ENCODE measurements around the gene EXOC4. TPM values are rescaled to one million over a fixed set of nuclear protein-coding genes. Genes with fewer than 3 reads are reported as not detected.

EXOC4 gene
- total RNA-seq, 1 experiment from 2014 or later: 71.0 TPM

GRCh38 chr7:133575726-133576440, 323.0 kb downstream of the EXOC4 start:
- ChIA-PET POLR2A (no interaction called here), CTCF (no interaction called here)
- Histone ChIP-seq H3K4me3 (ENCODE audit: low read depth in 2 of 2, low read length in 2 of 2) (no peak overlapping the region), H3K9me3 (ENCODE audit: control insufficient read depth, insufficient read depth, low read depth, low read length) (no peaks in the 10 kb centered on the region), H3K27ac (ENCODE audit: low read length) (no peak overlapping the region), H3K4me1 (ENCODE audit: control insufficient read depth, insufficient read depth, low read length) (no peaks in the 10 kb centered on the region), H3K36me3 (ENCODE audit: control insufficient read depth, insufficient read depth, low read length) (no peaks in the 10 kb centered on the region), H3K27me3 (ENCODE audit: control insufficient read depth, insufficient read depth, low read length) (no peaks in the 10 kb centered on the region)
- in situ Hi-C loops (cut with HindIII; ENCODE audit: low pct_unique_long_range_greater_than_20kb, low sequenced_read_pairs): no loop called here
- TF ChIP-seq CTCF (IDR thresholded peaks at IDR 0.05): no peak
- TF ChIP-seq POLR2AphosphoS5 (IDR thresholded peaks at IDR 0.05; ENCODE audit: low read depth, low read length): no peak
- TF ChIP-seq SIN3A (IDR thresholded peaks at IDR 0.05; ENCODE audit: borderline replicate concordance, insufficient read depth, low read depth, low read length): no peak
- TF ChIP-seq TCF7L2 (IDR thresholded peaks at IDR 0.05; ENCODE audit: low read depth, low read length): no peak
- TF ChIP-seq REST (IDR thresholded peaks at IDR 0.05; ENCODE audit: insufficient read depth in 1 of 2, low read depth in 2 of 2, low read length in 1 of 2): no peak
- intact Hi-C loops (cut with micrococcal nuclease; ENCODE audit: unreplicated experiment): no loop called here
- DNase-seq (ENCODE audit: low read depth, low spot score): no peak
- ATAC-seq: no peak
- no TSS peak for BruUV-seq (replicated peaks)

GRCh38 chr7:133576612-133577168, 323.8 kb downstream of the EXOC4 start:
- no peaks in the 10 kb centered on the region for H3K27me3 ChIP-seq (ENCODE audit: control insufficient read depth, insufficient read depth, low read length)
- intact Hi-C loops (cut with micrococcal nuclease; ENCODE audit: unreplicated experiment): no loop called here
- DNase-seq (ENCODE audit: low read depth, low spot score) (no peak), ATAC-seq (no peak)
- H3K27ac ChIP-seq (ENCODE audit: low read length): no peak overlapping the region
- ChIA-PET CTCF (no interaction called here), POLR2A (no interaction called here)
- TF ChIP-seq SIN3A (IDR thresholded peaks at IDR 0.05; ENCODE audit: borderline replicate concordance, insufficient read depth, low read depth, low read length) (no peak), CTCF (IDR thresholded peaks at IDR 0.05) (no peak), TCF7L2 (IDR thresholded peaks at IDR 0.05; ENCODE audit: low read depth, low read length) (no peak)
- H3K4me3 ChIP-seq (ENCODE audit: low read depth in 2 of 2, low read length in 2 of 2): no peak overlapping the region
- H3K4me1 ChIP-seq (ENCODE audit: control insufficient read depth, insufficient read depth, low read length): no peaks in the 10 kb centered on the region
- in situ Hi-C loops (cut with HindIII; ENCODE audit: low pct_unique_long_range_greater_than_20kb, low sequenced_read_pairs): no loop called here
- no TSS peak for BruUV-seq (replicated peaks)
- H3K9me3 ChIP-seq (ENCODE audit: control insufficient read depth, insufficient read depth, low read depth, low read length): no peaks in the 10 kb centered on the region
- H3K36me3 ChIP-seq (ENCODE audit: control insufficient read depth, insufficient read depth, low read length): no peaks in the 10 kb centered on the region

All from Panc1 (cell line).